H9 (cell line): ENCODE results near the gene ANKRD13B. TPM values are rescaled to one million over a fixed set of nuclear protein-coding genes. Genes with fewer than 3 reads are reported as not detected.

Experiments
- DNase-seq: peaks from one replicate; pipeline ENCODE4 v3.0.0-alpha.2; 2017
- H2AFZ ChIP-seq: one replicate; pipeline ENCODE4 v1.6.1; 2013; ENCODE audit warnings: mild to moderate bottlenecking, low read length, control low read depth, moderate library complexity
- H2AK5ac ChIP-seq: 2 replicates; pipeline ENCODE4 v1.6.1; 2013; ENCODE audit warnings: low read length, control low read depth, mixed read lengths; ENCODE audit not compliant: insufficient read length
- H2BK120ac ChIP-seq: one replicate; pipeline ENCODE4 v1.6.1; 2013; ENCODE audit warnings: low read depth, mild to moderate bottlenecking, low read length, control low read depth, inconsistent platforms; ENCODE audit not compliant: poor library complexity, severe bottlenecking
- H2BK12ac ChIP-seq: 2 replicates; pipeline ENCODE4 v1.6.1; 2013; ENCODE audit warnings: low read length, control low read depth, mixed read lengths, low read depth; ENCODE audit not compliant: insufficient read length
- H2BK15ac ChIP-seq: 2 replicates; pipeline ENCODE4 v1.6.1; 2013; ENCODE audit warnings: low read depth, low read length, control low read depth
- H2BK20ac ChIP-seq: one replicate; pipeline ENCODE4 v1.6.1; 2013; ENCODE audit warnings: low read depth, mild to moderate bottlenecking, low read length, control low read depth, inconsistent platforms; ENCODE audit not compliant: poor library complexity, severe bottlenecking
- H2BK5ac ChIP-seq: 2 replicates; pipeline ENCODE4 v1.6.1; 2013; ENCODE audit warnings: low read length, control low read depth, mixed read lengths; ENCODE audit not compliant: insufficient read length
- H3K14ac ChIP-seq: 2 replicates; pipeline ENCODE4 v1.6.1; 2013; ENCODE audit warnings: low read length, control low read depth; ENCODE audit not compliant: insufficient read depth
- H3K18ac ChIP-seq: 2 replicates; pipeline ENCODE4 v1.6.1; 2013; ENCODE audit warnings: low read depth, mild to moderate bottlenecking, mixed read lengths, low read length, control low read depth; ENCODE audit not compliant: insufficient read length
- H3K23ac ChIP-seq: 2 replicates; pipeline ENCODE4 v1.6.1; 2013; ENCODE audit warnings: low read length, control low read depth, mixed read lengths, low read depth; ENCODE audit not compliant: insufficient read length
- H3K23me2 ChIP-seq: 2 replicates; pipeline ENCODE4 v1.6.1; 2013; ENCODE audit warnings: low read depth, mild to moderate bottlenecking, mixed read lengths, low read length, control low read depth; ENCODE audit not compliant: insufficient read length, poor library complexity, severe bottlenecking
- H3K27ac ChIP-seq: 2 replicates; pipeline ENCODE4 v1.5.1; 2013; ENCODE audit warnings: low read length, control low read depth, mixed read lengths, low read depth; ENCODE audit not compliant: insufficient read length
- H3K27me3 ChIP-seq: 2 replicates; pipeline ENCODE4 v1.6.1; 2013; ENCODE audit warnings: low read length, control low read depth, inconsistent platforms; ENCODE audit not compliant: insufficient read depth
- H3K4ac ChIP-seq: 2 replicates; pipeline ENCODE4 v1.6.1; 2013; ENCODE audit warnings: low read depth, mild to moderate bottlenecking, control low read depth, inconsistent platforms, low read length, moderate library complexity
- H3K4me1 ChIP-seq: 2 replicates; pipeline ENCODE4 v1.6.1; 2013; ENCODE audit warnings: low read length, control low read depth, inconsistent platforms; ENCODE audit not compliant: insufficient read depth
- H3K4me2 ChIP-seq: 2 replicates; pipeline ENCODE4 v1.6.1; 2013; ENCODE audit warnings: low read length, control low read depth, mixed read lengths; ENCODE audit not compliant: insufficient read length, insufficient read depth
- H3K56ac ChIP-seq: 2 replicates; pipeline ENCODE4 v1.6.1; 2013; ENCODE audit warnings: low read depth, mild to moderate bottlenecking, mixed read lengths, low read length, control low read depth; ENCODE audit not compliant: insufficient read length
- H3K79me1 ChIP-seq: 2 replicates; pipeline ENCODE4 v1.6.1; 2013; ENCODE audit warnings: low read depth, mild to moderate bottlenecking, moderate library complexity, low read length, control low read depth, inconsistent platforms; ENCODE audit not compliant: insufficient read depth, poor library complexity, severe bottlenecking
- H3K79me2 ChIP-seq: 2 replicates; pipeline ENCODE4 v1.6.1; 2013; ENCODE audit warnings: low read length, control low read depth, inconsistent platforms; ENCODE audit not compliant: insufficient read depth
- H3K9ac ChIP-seq: 2 replicates; pipeline ENCODE4 v1.6.1; 2013; ENCODE audit warnings: low read length, control low read depth, mixed read lengths; ENCODE audit not compliant: insufficient read length; ENCODE audit errors: extremely low read depth
- H3K9me3 ChIP-seq: one replicate; pipeline ENCODE4 v1.6.1; 2013; ENCODE audit warnings: low read depth, low read length, inconsistent platforms; ENCODE audit not compliant: control insufficient read depth
- H3T11ph ChIP-seq: one replicate; pipeline ENCODE4 v1.6.1; 2013; ENCODE audit warnings: mild to moderate bottlenecking, low read length, control low read depth, inconsistent platforms
- H4K20me1 ChIP-seq: one replicate; pipeline ENCODE4 v1.6.1; 2013; ENCODE audit not compliant: control insufficient read depth, insufficient read length, insufficient read depth
- H4K5ac ChIP-seq: 2 replicates; pipeline ENCODE4 v1.6.1; 2013; ENCODE audit warnings: low read depth, mild to moderate bottlenecking, mixed read lengths, low read length, control low read depth; ENCODE audit not compliant: insufficient read length
- H4K8ac ChIP-seq: replicated peaks from 2 replicates; pipeline ENCODE4 v1.6.1; 2013; ENCODE audit warnings: low read length, control low read depth, mixed read lengths, low read depth; ENCODE audit not compliant: insufficient read length
- H4K91ac ChIP-seq: 2 replicates; pipeline ENCODE4 v1.6.1; 2013; ENCODE audit warnings: low read depth, mild to moderate bottlenecking, moderate library complexity, mixed read lengths, low read length, control low read depth; ENCODE audit not compliant: insufficient read length
- H3K27ac Mint-ChIP-seq, 3 experiments: 2 replicates in 2 of 3; 3 replicates in 1 of 3; pipeline ENCODE4 v1.8.0; 2020 to 2021; ENCODE audit warnings: mixed read lengths in 3 of 3, mild to moderate bottlenecking in 1 of 3, moderate library complexity in 1 of 3
- H3K27me3 Mint-ChIP-seq: 2 replicates; pipeline ENCODE4 v1.8.0; 2021; ENCODE audit warnings: low read depth, mild to moderate bottlenecking, moderate library complexity, mixed read lengths
- H3K36me3 Mint-ChIP-seq, 3 experiments: 2 replicates in 2 of 3; 3 replicates in 1 of 3; pipeline ENCODE4 v1.8.0; 2020 to 2021; ENCODE audit warnings: low read depth in 3 of 3, mixed read lengths in 3 of 3; ENCODE audit not compliant: insufficient read depth in 1 of 3
- H3K4me1 Mint-ChIP-seq, 2 experiments: 2 replicates each; pipeline ENCODE4 v1.8.0; 2020; ENCODE audit warnings: mixed read lengths in 2 of 2
- H3K4me3 Mint-ChIP-seq, 2 experiments: 2 replicates in 1 of 2; 3 replicates in 1 of 2; pipeline ENCODE4 v1.8.0; 2020 to 2021; ENCODE audit warnings: mild to moderate bottlenecking in 2 of 2, mixed read lengths in 2 of 2, moderate library complexity in 1 of 2
- H3K9me3 Mint-ChIP-seq, 2 experiments: 2 replicates in 1 of 2; 3 replicates in 1 of 2; pipeline ENCODE4 v1.8.0; 2020; ENCODE audit warnings: mild to moderate bottlenecking in 2 of 2, mixed read lengths in 2 of 2, moderate library complexity in 1 of 2
- WGBS: extraction: QIAGEN DNeasy Blood & Tissue Kit; methylation state at CpG from one replicate; pipeline ENCODE4 v1.1.7; 2013; ENCODE audit warnings: missing lambda C conversion rate, low lambda C conversion rate, mixed read lengths; ENCODE audit not compliant: insufficient read length; ENCODE audit errors: extremely low coverage; 5-methylcytosine and 5-hydroxymethylcytosine counted together
- total RNA-seq: library from RNA; stranded (reverse); gene quantifications from 2 replicates; pipeline ENCODE4 v1.2.1, GENCODE V29; 2021
- TF ChIP-seq, protein P1 (sequence below): fragments of 200-600 bp; sonication (generic); conservative IDR thresholded peaks from 3 replicates; pipeline ENCODE4 v1.8.0; 2021; ENCODE audit warnings: antibody characterized with exemption, mild to moderate bottlenecking

The ANKRD13B gene
- total RNA-seq, 1 experiment from 2014 or later, result 24.2 TPM

DNA sequence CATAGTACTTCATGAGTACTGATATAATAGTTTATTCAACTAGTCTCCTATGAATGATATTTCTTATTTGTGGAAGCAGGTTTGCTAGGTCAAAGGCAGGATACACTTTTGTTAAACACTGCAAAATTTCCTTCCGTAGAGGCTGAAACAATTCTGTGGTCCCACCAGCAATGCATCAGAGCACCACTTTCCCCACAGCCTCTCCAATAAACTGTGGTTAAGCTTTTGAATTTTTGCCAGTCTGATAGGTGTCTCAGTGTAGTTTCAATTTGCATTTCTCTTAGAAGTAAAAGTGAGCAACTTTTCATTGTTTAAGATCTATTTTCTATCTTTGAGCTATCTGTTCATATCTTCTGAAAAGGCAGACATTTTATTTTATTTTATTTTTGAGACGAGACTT is 66.2 kb downstream of the ANKRD13B start:
- H3K79me1 ChIP-seq, result no peaks in the 10 kb centered on the region
- H2BK12ac ChIP-seq, result no peak overlapping the region
- H3K9ac ChIP-seq, result no peak overlapping the region
- H3K14ac ChIP-seq, result no peak overlapping the region
- no peak overlapping the region for H3K4ac ChIP-seq
- Mint-ChIP-seq H3K36me3 (peaks cover 0 to 3% (median 1%) of the 10 kb centered on the region in 3 experiments; a peak in 2 of 7 replicates), H3K27ac (no peak overlapping the region), H3K27me3 (no peaks in the 10 kb centered on the region), H3K9me3 (no peaks in the 10 kb centered on the region), H3K4me1 (peaks cover 6% of the 10 kb centered on the region in 2 experiments), H3K4me3 (no peak overlapping the region)
- no peaks in the 10 kb centered on the region for H3K27me3 ChIP-seq
- H4K20me1 ChIP-seq, result no peaks in the 10 kb centered on the region
- no peak for DNase-seq
- no peaks in the 10 kb centered on the region for H3K79me2 ChIP-seq
- H4K5ac ChIP-seq, result no peak overlapping the region
- no peaks in the 10 kb centered on the region for H3K9me3 ChIP-seq
- H2BK5ac ChIP-seq, result no peak overlapping the region
- no peaks in the 10 kb centered on the region for H3K23me2 ChIP-seq
- no peak overlapping the region for H2AFZ ChIP-seq
- H3K56ac ChIP-seq, result no peak overlapping the region
- H3K18ac ChIP-seq, result no peak overlapping the region
- TF ChIP-seq, protein P1, sequence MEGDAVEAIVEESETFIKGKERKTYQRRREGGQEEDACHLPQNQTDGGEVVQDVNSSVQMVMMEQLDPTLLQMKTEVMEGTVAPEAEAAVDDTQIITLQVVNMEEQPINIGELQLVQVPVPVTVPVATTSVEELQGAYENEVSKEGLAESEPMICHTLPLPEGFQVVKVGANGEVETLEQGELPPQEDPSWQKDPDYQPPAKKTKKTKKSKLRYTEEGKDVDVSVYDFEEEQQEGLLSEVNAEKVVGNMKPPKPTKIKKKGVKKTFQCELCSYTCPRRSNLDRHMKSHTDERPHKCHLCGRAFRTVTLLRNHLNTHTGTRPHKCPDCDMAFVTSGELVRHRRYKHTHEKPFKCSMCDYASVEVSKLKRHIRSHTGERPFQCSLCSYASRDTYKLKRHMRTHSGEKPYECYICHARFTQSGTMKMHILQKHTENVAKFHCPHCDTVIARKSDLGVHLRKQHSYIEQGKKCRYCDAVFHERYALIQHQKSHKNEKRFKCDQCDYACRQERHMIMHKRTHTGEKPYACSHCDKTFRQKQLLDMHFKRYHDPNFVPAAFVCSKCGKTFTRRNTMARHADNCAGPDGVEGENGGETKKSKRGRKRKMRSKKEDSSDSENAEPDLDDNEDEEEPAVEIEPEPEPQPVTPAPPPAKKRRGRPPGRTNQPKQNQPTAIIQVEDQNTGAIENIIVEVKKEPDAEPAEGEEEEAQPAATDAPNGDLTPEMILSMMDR, result no peak
- H2AK5ac ChIP-seq, result no peak overlapping the region
- no peak overlapping the region for H2BK120ac ChIP-seq
- H3K27ac ChIP-seq, result no peak overlapping the region
- H4K8ac ChIP-seq, result no peak overlapping the region
- H2BK20ac ChIP-seq, result no peak overlapping the region
- no peak overlapping the region for H3K4me2 ChIP-seq
- H2BK15ac ChIP-seq, result no peak overlapping the region
- H3K23ac ChIP-seq, result no peak overlapping the region
- no peaks in the 10 kb centered on the region; the same call in 1 of the 2 replicates for H3K4me1 ChIP-seq
- no CpG with 5 or more reads among the region's 2 CpGs for WGBS
- H3T11ph ChIP-seq, result no peak overlapping the region
- no peak overlapping the region for H4K91ac ChIP-seq
